ENCODE measurements around the gene CDKN2B-AS1. TPM values are rescaled to one million over a fixed set of nuclear protein-coding genes. Genes with fewer than 3 reads are reported as not detected.

CDKN2B-AS1 gene
- total RNA-seq, 2 experiments from 2014 or later, result 0.41 to 0.81 TPM

DNA sequence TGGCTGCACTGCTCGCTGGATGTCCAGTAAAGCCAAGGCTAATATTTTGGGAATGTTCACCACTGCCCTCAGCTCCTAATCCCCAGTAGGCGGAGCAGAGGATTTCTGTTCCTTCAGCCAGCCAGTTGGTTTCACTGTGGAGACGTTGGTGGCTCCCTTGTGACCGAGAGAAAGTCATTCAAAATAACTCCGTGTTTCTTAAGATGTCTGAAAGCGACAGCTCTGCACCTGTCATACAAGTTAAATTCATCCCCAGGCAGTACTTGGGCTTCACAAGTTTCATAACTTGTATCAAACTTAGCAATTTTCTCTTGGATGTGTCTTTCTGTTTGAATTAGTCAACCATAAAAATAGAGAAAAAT, 14.9 kb downstream of the CDKN2B-AS1 start:
- CTCF ChIA-PET, result interaction anchor here (0.8 to 5.8 kb wide), 35 partner anchors 9 to 774 kb away, joined by 3 to 93 read pairs (median 9); partner anchors contain the start of genes CDKN2A and CDKN2B-AS1
- Mint-ChIP-seq H3K27ac (no peak overlapping the region), H3K9me3 (no peaks in the 10 kb centered on the region), H3K4me1 (ENCODE audit: low read depth) (peaks cover 21% of the 10 kb centered on the region), H3K27me3 (peaks cover 50% of the 10 kb centered on the region), H3K36me3 (ENCODE audit: low read depth) (no peaks in the 10 kb centered on the region), H3K4me3 (peak overlapping the region; percentile 72)
- intact Hi-C loops (cut with micrococcal nuclease), result loop anchor here (5.0 kb wide), 1 partner anchor 42 kb away; no protein-coding TSS in a partner anchor
- POLR2A ChIA-PET, result interaction anchor here (2.0 kb wide), 1 partner anchor 197 kb away, joined by 5 read pairs; no protein-coding TSS in a partner anchor
- TF ChIP-seq, protein P1, sequence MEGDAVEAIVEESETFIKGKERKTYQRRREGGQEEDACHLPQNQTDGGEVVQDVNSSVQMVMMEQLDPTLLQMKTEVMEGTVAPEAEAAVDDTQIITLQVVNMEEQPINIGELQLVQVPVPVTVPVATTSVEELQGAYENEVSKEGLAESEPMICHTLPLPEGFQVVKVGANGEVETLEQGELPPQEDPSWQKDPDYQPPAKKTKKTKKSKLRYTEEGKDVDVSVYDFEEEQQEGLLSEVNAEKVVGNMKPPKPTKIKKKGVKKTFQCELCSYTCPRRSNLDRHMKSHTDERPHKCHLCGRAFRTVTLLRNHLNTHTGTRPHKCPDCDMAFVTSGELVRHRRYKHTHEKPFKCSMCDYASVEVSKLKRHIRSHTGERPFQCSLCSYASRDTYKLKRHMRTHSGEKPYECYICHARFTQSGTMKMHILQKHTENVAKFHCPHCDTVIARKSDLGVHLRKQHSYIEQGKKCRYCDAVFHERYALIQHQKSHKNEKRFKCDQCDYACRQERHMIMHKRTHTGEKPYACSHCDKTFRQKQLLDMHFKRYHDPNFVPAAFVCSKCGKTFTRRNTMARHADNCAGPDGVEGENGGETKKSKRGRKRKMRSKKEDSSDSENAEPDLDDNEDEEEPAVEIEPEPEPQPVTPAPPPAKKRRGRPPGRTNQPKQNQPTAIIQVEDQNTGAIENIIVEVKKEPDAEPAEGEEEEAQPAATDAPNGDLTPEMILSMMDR (IDR thresholded peaks at IDR 0.05), result no peak
- DNase-seq, result no peak
- no peak for ATAC-seq

DNA sequence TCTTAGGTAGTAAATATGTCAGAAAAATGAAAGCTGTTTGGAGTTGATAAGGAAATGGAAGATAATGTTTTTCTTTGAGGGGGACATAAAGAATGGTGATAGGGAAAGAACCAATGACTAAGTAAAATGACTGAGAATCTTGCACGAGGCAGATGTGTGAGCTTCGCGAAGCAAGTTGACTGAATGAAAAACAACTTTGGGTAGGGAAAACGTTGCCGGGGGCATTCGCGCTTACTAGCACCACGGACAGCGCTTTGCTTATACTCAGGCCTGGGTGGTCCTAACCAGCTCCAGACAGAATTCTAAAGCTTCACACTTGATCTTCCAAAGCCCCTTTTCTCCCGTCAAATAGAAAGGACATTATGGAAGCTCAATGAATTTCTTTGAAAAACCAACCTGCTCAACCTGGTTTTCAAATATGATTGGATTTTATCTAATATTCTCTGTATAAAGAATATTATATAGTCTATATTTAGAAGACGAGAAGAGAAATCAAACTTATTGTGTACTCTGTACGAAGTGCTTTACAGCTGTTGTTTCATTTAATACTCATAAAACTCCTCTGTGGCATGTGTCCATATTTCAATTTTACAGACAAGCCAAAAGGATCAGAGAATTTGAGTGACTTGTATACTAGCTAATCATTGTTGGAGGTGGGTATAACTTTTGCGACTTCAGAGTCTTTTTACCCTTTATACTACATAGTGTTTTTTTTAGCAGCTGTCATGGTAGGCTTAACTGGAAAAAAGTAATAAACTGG, 16.5 kb downstream of the CDKN2B-AS1 start:
- Mint-ChIP-seq H3K4me3 (no peak overlapping the region), H3K27me3 (peaks cover 36% of the 10 kb centered on the region), H3K27ac (no peak overlapping the region), H3K9me3 (no peaks in the 10 kb centered on the region), H3K36me3 (ENCODE audit: low read depth) (no peaks in the 10 kb centered on the region), H3K4me1 (ENCODE audit: low read depth) (peaks cover 11% of the 10 kb centered on the region)
- no peak for ATAC-seq
- intact Hi-C loops (cut with micrococcal nuclease), result no loop called here
- TF ChIP-seq, protein P1 (IDR thresholded peaks at IDR 0.05), result no peak
- peak; percentile 60 for DNase-seq
- CTCF ChIA-PET, result interaction anchor here (0.8 to 5.8 kb wide), 8 partner anchors 8 to 200 kb away, joined by 3 to 93 read pairs (median 8); partner anchors contain the start of genes CDKN2A and CDKN2B-AS1
- POLR2A ChIA-PET, result interaction anchor here (0.8 kb wide), 1 partner anchor 41 kb away, joined by 3 read pairs; no protein-coding TSS in a partner anchor

DNA sequence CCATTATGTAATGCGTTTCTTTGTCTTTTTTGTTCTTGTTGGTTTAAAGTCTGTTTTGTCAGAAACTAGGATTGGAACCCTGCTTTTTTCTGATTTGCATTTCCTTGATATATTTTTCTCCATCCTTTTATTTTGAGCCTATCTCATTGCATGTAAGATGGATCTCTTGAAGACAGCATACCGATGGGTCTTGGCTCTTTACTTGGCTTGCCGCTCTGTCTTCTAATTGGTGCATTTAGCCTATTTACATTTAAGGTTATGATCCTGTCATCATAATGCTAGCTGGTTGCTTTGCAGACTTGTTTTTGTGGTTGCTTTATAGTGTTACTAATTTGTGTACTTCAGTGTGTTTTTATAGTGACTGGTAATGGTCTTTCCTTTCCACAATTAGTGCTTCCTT, 27.8 kb downstream of the CDKN2B-AS1 start:
- H3K4me1 Mint-ChIP-seq (ENCODE audit: low read depth), result no peaks in the 10 kb centered on the region
- CTCF ChIA-PET, result interaction anchor here (2.1 kb wide), 2 partner anchors 13 to 16 kb away, joined by 7 to 13 read pairs; partner anchors contain the start of gene CDKN2B
- TF ChIP-seq, protein P1 (IDR thresholded peaks at IDR 0.05), result no peak
- H3K27me3 Mint-ChIP-seq, result peaks cover 24% of the 10 kb centered on the region
- no peak for ATAC-seq
- POLR2A ChIA-PET, result no interaction called here
- H3K4me3 Mint-ChIP-seq, result no peak overlapping the region
- peaks cover 3% of the 10 kb centered on the region for H3K36me3 Mint-ChIP-seq (ENCODE audit: low read depth)
- intact Hi-C loops (cut with micrococcal nuclease), result no loop called here
- no peak overlapping the region for H3K27ac Mint-ChIP-seq
- H3K9me3 Mint-ChIP-seq, result peaks cover 9% of the 10 kb centered on the region
- no peak for DNase-seq

DNA sequence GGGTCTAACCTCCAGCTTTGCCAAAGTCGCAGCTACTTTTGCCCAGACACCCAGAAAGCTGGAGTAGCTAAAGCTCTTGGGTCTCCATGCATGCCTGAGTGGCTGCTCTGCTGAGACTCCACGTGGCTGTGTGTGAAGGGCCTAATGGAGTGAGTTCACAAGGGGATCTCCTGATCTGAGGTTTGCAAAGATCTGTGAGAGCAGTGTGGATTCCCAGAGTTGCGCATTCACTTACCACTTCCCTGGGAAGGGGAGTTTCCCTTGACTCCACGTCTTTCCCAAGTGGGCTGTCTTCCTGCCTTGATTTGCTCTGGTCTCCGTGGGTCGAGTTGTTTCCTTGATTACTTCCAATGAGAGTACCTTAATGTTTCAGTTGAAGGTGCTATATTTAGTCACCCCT, 32.1 kb downstream of the CDKN2B-AS1 start:
- no peaks in the 10 kb centered on the region for H3K36me3 Mint-ChIP-seq (ENCODE audit: low read depth)
- ATAC-seq (no peak), DNase-seq (no peak)
- no peak overlapping the region for H3K27ac Mint-ChIP-seq
- ChIA-PET POLR2A (interaction anchor here (1.7 kb wide), 1 partner anchor 10 kb away, joined by 4 read pairs; no protein-coding TSS in a partner anchor), CTCF (interaction anchor here (0.9 to 2.6 kb wide), 4 partner anchors 11 to 93 kb away, joined by 3 to 12 read pairs (median 6); partner anchors contain the start of gene CDKN2B)
- intact Hi-C loops (cut with micrococcal nuclease), result no loop called here
- no peaks in the 10 kb centered on the region for H3K9me3 Mint-ChIP-seq
- no peak overlapping the region for H3K4me3 Mint-ChIP-seq
- no peaks in the 10 kb centered on the region for H3K4me1 Mint-ChIP-seq (ENCODE audit: low read depth)
- TF ChIP-seq, protein P1 (IDR thresholded peaks at IDR 0.05), result no peak
- H3K27me3 Mint-ChIP-seq, result peaks cover 7% of the 10 kb centered on the region

DNA sequence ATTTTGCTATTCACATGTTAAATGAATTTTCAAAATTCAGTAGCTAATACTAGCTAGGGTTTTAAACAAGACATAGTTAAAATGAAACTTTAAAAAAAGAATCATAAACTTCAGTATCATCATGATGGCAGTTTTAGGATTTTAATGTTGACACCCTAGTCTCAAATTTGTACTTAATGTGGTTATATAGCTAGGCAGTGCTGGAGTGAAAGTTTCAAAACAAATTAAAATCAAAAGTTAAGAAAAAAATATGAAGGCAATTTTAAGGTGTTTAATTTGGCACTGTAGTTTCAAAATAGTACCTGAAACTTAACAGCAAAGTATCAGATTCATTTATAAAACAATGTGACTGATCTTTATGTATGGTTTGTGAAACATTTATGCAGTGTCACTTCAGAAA, 33.8 kb downstream of the CDKN2B-AS1 start:
- Mint-ChIP-seq H3K4me3 (no peak overlapping the region), H3K27me3 (peaks cover 1% of the 10 kb centered on the region), H3K27ac (no peak overlapping the region), H3K4me1 (ENCODE audit: low read depth) (no peaks in the 10 kb centered on the region), H3K9me3 (no peaks in the 10 kb centered on the region), H3K36me3 (ENCODE audit: low read depth) (no peaks in the 10 kb centered on the region)
- intact Hi-C loops (cut with micrococcal nuclease), result no loop called here
- TF ChIP-seq, protein P1 (IDR thresholded peaks at IDR 0.05), result no peak
- ATAC-seq (no peak), DNase-seq (no peak)
- ChIA-PET CTCF (interaction anchor here (0.7 to 1.5 kb wide), 5 partner anchors 20 to 216 kb away, joined by 3 to 7 read pairs (median 4); partner anchors contain the start of genes CDKN2A, CDKN2B and CDKN2B-AS1), POLR2A (interaction anchor here (1.5 kb wide), 1 partner anchor 33 kb away, joined by 4 read pairs; the partner anchor contains the start of gene CDKN2B-AS1)

Data from activated CD8-positive, alpha-beta T cell treated with anti-CD3 and anti-CD28 coated beads for 36 hours (primary cell).